Adrenal gland (tissue), 12 donors: ENCODE results near the gene FGF12. TPM values are rescaled to one million over a fixed set of nuclear protein-coding genes. Genes with fewer than 3 reads are reported as not detected.

Source experiments
- DNase-seq, 7 donors: peaks; one replicate each; pipeline ENCODE4 v3.0.0-alpha.2; 2019 to 2020
- H3K27ac ChIP-seq, 5 donors: fragments of 200-600 bp; sonication (generic) in 4 of 5; 1 replicate in 3 of 5; 2 replicates in 2 of 5; pipeline versions ENCODE4 v1.5.1 to v1.8.0; 2016 to 2020; ENCODE audit warnings: mild to moderate bottlenecking in 1 of 5
- H3K27me3 ChIP-seq: fragments of 200-600 bp; 2 replicates; pipeline ENCODE4 v1.8.0; 2021
- H3K36me3 ChIP-seq, 2 donors: fragments of 200-600 bp; replicated peaks in 1 of 2; 1 replicate in 1 of 2; 2 replicates in 1 of 2; pipeline versions ENCODE4 v1.5.1 to v1.8.0; 2018 to 2022
- H3K4me1 ChIP-seq, 2 donors: fragments of 200-600 bp; replicated peaks in 1 of 2; 1 replicate in 1 of 2; 2 replicates in 1 of 2; pipeline versions ENCODE4 v1.5.1 to v1.8.0; 2018 to 2021
- H3K4me3 ChIP-seq, 4 donors: fragments of 200-600 bp; sonication (generic) in 3 of 4; one replicate each; pipeline ENCODE4 v1.5.1; 2016 to 2018
- H3K9me3 ChIP-seq, 3 donors: fragments of 200-600 bp; sonication (generic) in 1 of 3; replicated peaks in 1 of 3; 1 replicate in 2 of 3; 2 replicates in 1 of 3; pipeline versions ENCODE4 v1.5.1 to v1.8.0; 2016 to 2021
- CTCF ChIP-seq, 6 experiments: fragments of 450-650 bp in 4 of 6; fragments of 200-600 bp in 2 of 6; sonication (generic) in 1 of 6; IDR thresholded peaks; 1 replicate in 5 of 6; 2 replicates in 1 of 6; pipeline versions ENCODE4 v1.5.1 to v1.8.0; 2016 to 2021; ENCODE audit warnings: antibody characterized with exemption in 6 of 6, mild to moderate bottlenecking in 2 of 6, moderate library complexity in 1 of 6
- POLR2A ChIP-seq, 2 donors: fragments of 450-650 bp; IDR thresholded peaks; one replicate each; pipeline ENCODE4 v1.6.1; 2017; ENCODE audit warnings: antibody characterized with exemption in 2 of 2, mild to moderate bottlenecking in 2 of 2, moderate library complexity in 1 of 2
- WGBS, 4 donors: extraction: QIAGEN DNeasy Blood & Tissue Kit in 2 of 4; methylation state at CpG; one replicate each; pipeline versions ENCODE4 v1.1.5 to v1.1.7; 2013 to 2017; 5-methylcytosine and 5-hydroxymethylcytosine counted together
- intact Hi-C, 2 donors: fragments of 100-400 bp; cut with DNase I; formaldehyde crosslinking; loops; one replicate each; pipeline versions ENCODE4 v1.14.1 to v1.15.0; 2022 to 2023
- polyA plus RNA-seq, 3 donors: library from polyadenylated mRNA; stranded (reverse); fragments of 200-250 nt in 2 of 3; fragments of 350-450 nt in 1 of 3; fragmentation: Illumina TruSeq in 1 of 3; extraction: RNeasy Lipid Tissue Mini Kit (QIAGEN cat#74804) in 1 of 3; gene quantifications; one replicate each; pipeline ENCODE4 v1.2.3, GENCODE V29; 2013 to 2014
- total RNA-seq, 9 donors: library from RNA; depleted of rRNA in 4 of 9; stranded (reverse); fragments of >200 nt in 4 of 9; fragments of 120-200 nt in 1 of 9; fragmentation: NEBNext Ultra II Directional in 1 of 9; extraction: Animal tissue kit (Norgen Biotek cat#: 25700) in 1 of 9; gene quantifications; one replicate each; pipeline versions ENCODE4 v1.1.0 to v1.2.4, GENCODE V29; 2013 to 2023
- donor health status: healthy with polysubstance abuse.
- donor health status: Bipolar disorder and iron deficiency.
- donor health status: DM: yes; HTN: yes; CAD: no.
- donor health status: DM: no; HTN: no; CAD: no.
- donor health status: DM: no; HTN: no; CAD: no.
- donor health status: DM: yes; HTN: yes; CAD: no.

The FGF12 gene
- total and polyA plus RNA-seq, 12 donors, result 23.3 to 286 (median 81.3) TPM

- TF ChIP-seq POLR2A (IDR thresholded peaks at IDR 0.05), result no peak
- no peak for TF ChIP-seq CTCF (IDR thresholded peaks at IDR 0.05)
- intact Hi-C loops, result no loop called here
- H3K27ac ChIP-seq, result no peak overlapping the region
These were observed 75.4 kb downstream of the FGF12 start for GRCh38 chr3:192651836-192652512.

GRCh38 chr3:192645437-192645836 lies 81.9 kb downstream of the FGF12 start:
- no peaks in the 10 kb centered on the region for H3K4me1 ChIP-seq
- H3K27me3 ChIP-seq, result no peaks in the 10 kb centered on the region
- TF ChIP-seq POLR2A (IDR thresholded peaks at IDR 0.05), result no peak
- TF ChIP-seq CTCF (IDR thresholded peaks at IDR 0.05), result no peak
- no peaks in the 10 kb centered on the region for H3K36me3 ChIP-seq
- 0 to 88% (median 61%) methylated on average over 1 of the region's 1 CpG for WGBS, 4 donors
- no peaks in the 10 kb centered on the region for H3K9me3 ChIP-seq
- no peak for DNase-seq
- no peak overlapping the region for H3K27ac ChIP-seq
- no peak overlapping the region for H3K4me3 ChIP-seq
- intact Hi-C loops, result no loop called here

More at GRCh38 chr3:192651836-192652512, 75.4 kb downstream of the FGF12 start:
- Histone ChIP-seq H3K9me3 (no peaks in the 10 kb centered on the region), H3K36me3 (no peaks in the 10 kb centered on the region), H3K4me3 (no peak overlapping the region), H3K4me1 (no peaks in the 10 kb centered on the region), H3K27me3 (no peaks in the 10 kb centered on the region)
- WGBS, 4 donors, result 68 to 77% (median 72%) methylated on average over 6 of the region's 6 CpGs
- DNase-seq, result no peak

- no peak overlapping the region for H3K4me3 ChIP-seq
- WGBS, 4 donors, result 57 to 72% (median 67%) methylated on average over 5 of the region's 5 CpGs
- no peaks in the 10 kb centered on the region for H3K36me3 ChIP-seq
- H3K27me3 ChIP-seq, result no peaks in the 10 kb centered on the region
- no peaks in the 10 kb centered on the region for H3K4me1 ChIP-seq
- H3K27ac ChIP-seq, result no peak overlapping the region
- no peaks in the 10 kb centered on the region for H3K9me3 ChIP-seq
- no peak for DNase-seq
- intact Hi-C loops, result no loop called here
- TF ChIP-seq CTCF (IDR thresholded peaks at IDR 0.05) (no peak), POLR2A (IDR thresholded peaks at IDR 0.05) (no peak)
These were observed 84.7 kb downstream of the FGF12 start for GRCh38 chr3:192642651-192643050.

- H3K36me3 ChIP-seq, result no peaks in the 10 kb centered on the region
- H3K27ac ChIP-seq, result no peak overlapping the region
- DNase-seq, result no peak
- H3K9me3 ChIP-seq, result no peaks in the 10 kb centered on the region
- TF ChIP-seq POLR2A (IDR thresholded peaks at IDR 0.05) (no peak), CTCF (IDR thresholded peaks at IDR 0.05) (no peak)
- H3K4me3 ChIP-seq, result no peak overlapping the region
- H3K27me3 ChIP-seq, result no peaks in the 10 kb centered on the region
- H3K4me1 ChIP-seq, result no peaks in the 10 kb centered on the region
- WGBS, 4 donors, result 51 to 67% (median 57%) methylated on average over 6 of the region's 6 CpGs
- intact Hi-C loops, result no loop called here
These were observed 85.4 kb downstream of the FGF12 start for GRCh38 chr3:192641919-192642318.
